Measurements from ENCODE around the gene RHOC.
A peak's percentile ranks its signal among the peaks of the same experiment; 100 is the strongest.

RHOC gene

GRCh38 chr1:112716133-112716720 is 9.3 kb upstream of the RHOC start:
- DNase-seq, result peak; percentile 53 to 79 (median 69)

DNA sequence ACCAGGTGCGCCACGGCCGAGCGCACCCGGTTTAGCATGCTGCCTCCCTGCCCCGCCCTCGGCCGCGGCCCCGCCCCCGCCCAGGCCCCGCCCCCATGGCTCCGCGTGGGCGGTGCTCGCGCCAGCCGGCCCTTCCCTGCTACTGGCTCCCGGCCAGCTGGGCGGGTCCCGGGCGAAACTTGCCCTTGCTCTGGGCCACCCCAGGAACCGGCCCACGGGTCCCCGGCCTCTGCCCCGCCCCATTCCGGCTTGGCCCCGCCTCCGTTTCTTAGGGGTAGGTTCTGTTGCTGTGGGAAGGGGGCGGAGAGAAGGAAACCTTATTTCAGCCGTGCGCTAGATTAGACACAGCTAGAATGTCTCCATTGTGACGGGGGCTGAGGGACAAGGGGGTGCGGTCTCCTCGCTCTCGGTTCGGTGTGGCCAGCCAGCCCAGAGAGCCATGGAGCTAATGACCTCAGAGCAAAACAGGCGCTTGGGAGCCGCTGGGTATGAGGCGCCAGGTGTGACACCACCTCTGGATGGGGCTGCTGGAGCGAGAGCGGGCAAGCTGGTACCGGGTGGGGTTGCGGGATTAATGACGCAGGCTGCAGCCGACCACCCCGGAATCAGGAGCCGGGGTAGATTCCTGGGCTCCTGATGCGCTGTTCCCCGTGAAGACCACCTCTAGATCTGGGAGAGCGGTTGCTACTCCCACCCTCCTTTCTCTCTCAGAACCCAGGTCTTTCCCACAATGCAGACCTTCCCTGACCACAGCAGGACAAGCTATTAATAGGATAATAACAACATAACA is 8.5 kb upstream of the RHOC start, which contains the start of gene PPM1J:
TSS of gene PPM1J (minus strand) at position 69 of the 790 bp plus-strand sequence. CDS start at position 38, 31 bp downstream.
- peak; percentile 83 to 94 (median 90) for DNase-seq

DNA sequence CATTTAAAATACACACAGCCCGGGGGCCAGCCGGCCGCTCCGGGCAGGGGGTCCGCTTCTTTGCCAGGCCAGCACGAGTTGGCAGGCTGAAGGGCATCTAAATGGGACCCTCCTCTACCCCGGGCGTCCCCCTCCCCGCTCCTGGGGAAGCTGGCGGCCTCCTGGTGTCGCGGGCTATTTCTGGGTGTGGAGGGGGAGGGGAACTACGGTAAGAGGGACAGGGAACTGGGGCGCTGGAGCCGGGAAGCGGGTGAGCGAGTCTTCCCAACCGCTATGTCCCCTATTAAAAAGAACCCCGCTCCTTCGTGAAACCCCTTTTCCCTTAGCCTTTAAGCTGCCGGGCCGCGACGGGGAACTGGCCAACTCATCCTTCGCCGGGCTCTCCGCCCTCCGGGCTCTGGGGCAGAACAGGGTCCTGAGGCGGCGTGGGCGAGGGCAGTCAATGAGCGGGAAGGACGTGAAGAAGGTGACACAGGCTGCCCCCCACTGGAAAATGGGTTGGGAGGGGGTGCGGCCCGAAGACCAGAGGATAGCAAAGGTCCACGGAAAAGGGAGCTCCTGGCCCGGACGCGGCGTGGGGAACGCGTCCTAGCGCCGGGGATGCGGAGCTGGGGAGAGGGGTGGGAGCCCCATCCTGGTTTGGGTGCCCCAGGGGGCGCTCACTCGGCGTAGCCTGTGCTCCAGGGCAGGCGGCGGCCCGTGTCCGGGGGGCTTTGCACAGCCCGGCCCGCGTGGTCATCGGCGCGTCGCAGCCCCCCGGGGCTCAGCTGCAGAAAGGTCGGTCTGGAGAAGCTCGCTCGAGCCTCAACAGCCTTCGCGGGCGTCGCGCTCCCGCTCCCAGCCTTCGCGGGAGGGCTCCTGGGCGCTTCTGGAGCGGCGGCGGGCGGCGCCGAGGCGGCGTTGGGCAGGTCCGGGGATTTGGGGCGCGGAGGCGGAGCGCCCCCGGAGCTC is 7.7 kb upstream of the RHOC start:
- DNase-seq, result peak in 2 of 6 experiments; percentile 28 to 46

- no peak for DNase-seq
These were observed 6.8 kb upstream of the RHOC start for GRCh38 chr1:112713466-112714312.

GRCh38 chr1:112712701-112713128 is 5.8 kb upstream of the RHOC start:
- DNase-seq, result no peak

- no peak for DNase-seq
These were observed 5.3 kb upstream of the RHOC start for GRCh38 chr1:112712191-112712590.

GRCh38 chr1:112711670-112712069 is 4.7 kb upstream of the RHOC start:
- no peak for DNase-seq

GRCh38 chr1:112711041-112711440 is 4.1 kb upstream of the RHOC start:
- no peak for DNase-seq

GRCh38 chr1:112710586-112710985 is 3.7 kb upstream of the RHOC start:
- DNase-seq, result no peak

DNA sequence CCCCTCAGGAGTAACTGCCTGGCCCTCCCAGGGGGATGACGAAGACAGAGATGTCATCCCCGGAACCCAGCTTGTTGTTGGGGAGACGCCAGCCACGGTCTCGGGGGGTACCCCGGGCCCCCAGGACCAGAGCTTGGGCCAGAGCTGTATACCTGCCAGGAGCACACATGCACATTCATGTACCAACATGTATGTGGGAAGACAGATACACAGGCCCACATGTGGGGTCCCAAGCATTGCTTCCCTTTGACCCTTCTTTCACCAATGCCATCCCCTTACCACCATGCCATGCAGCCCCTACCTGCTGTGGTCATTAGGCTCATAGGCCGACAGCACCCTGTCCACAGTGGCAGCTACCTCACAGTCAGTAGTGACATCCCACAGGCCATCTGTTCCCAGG is 3.2 kb upstream of the RHOC start:
- DNase-seq, result no peak

DNA sequence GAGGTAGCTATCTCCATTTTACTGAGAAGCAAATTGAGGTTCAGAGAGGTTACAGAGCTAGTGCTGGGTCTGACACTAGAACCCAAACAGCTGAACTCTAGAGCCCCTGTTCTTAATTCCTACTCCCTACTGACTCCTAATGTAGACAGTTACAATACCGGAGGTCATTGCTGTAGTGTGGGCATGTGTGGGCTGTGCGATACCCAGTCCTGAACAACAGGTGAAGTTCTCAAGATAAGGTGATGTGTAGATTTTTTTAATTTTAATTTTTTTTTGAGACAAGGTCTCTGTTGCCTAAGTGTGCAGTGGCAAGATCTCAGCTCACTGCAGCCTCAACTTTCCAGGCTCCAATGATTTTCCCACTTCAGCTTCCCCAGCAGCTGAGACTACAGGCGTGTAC is 1.6 kb upstream of the RHOC start:
- DNase-seq, result no peak

DNA sequence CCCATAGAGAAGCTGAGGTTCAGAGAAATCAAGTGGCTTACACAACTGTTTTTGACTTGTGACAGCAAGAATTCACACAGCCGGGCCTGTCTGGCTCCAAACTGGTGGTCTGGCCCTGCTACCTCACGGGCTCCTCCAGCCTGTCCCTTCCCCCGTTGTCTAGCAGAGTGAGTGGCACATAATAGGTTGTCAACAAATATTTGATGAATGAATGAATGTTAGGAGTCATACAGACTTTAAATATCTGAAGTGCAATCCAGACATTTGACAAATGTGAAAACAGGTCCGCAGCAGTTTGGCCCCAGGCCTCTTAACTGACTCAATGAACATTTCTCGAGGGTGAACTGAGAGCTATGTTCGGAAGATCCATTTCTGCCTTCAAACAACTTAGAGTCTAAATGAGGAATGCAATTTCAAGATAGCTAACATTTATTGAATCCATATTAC is 1.1 kb upstream of the RHOC start:
- no peak for DNase-seq

GRCh38 chr1:112707221-112708001 is 484 bp upstream of the RHOC start:
- peak in 5 of 6 experiments; percentile 27 to 42 (median 41) for DNase-seq

GRCh38 chr1:112704934-112705627 is 1.8 kb downstream of the RHOC start:
- peak in 5 of 6 experiments; percentile 10 to 58 (median 31) for DNase-seq

DNA sequence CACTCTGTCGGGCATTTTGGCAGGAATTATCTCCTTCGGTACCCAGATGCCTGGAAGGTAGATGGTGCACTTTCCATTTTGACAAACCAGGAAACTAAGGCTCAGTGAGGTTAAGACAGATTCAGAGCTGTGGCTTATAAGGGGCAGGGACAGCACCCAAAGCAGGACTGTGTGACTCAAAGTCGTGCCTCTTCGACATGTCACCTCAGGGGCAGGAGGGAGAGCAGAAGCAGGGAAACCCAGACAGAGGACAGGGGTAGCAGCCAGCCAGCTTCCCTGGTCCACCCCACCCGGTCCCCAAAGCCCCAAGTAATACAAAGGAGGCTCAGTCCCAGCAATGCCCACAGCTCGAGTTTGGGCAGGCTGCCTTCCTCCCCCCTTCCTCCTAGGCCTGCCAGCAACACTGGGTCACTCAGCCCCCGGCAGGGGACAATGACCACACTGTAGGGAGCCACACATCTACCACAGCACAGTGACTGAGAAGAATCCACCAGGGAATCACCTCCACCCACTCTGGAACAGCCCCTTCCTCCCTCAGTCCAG is 2.5 kb downstream of the RHOC start:
- no peak for DNase-seq

- no peak for DNase-seq
These were observed 3.2 kb downstream of the RHOC start for GRCh38 chr1:112703706-112704105.

GRCh38 chr1:112702420-112703261 is 4.3 kb downstream of the RHOC start:
- DNase-seq, result no peak

GRCh38 chr1:112702067-112702395 is 4.9 kb downstream of the RHOC start:
- DNase-seq, result no peak
